Activated CD8-positive, alpha-beta memory T cell treated with anti-CD3 and anti-CD28 coated beads for 1 hour (primary cell): ENCODE measurements around the gene CENPP.
"Not testable (repeated sequence)": the region's sequence is repeated elsewhere in the genome, so short reads cannot be mapped to it uniquely, and the experiment has no call there.

Experiments used
- DNase-seq, 2 donors: peaks; one replicate each; pipeline ENCODE4 v3.0.0-alpha.2; 2020; ENCODE audit warnings: low read depth in 1 of 2; ENCODE audit errors: extremely low read depth in 1 of 2

The CENPP gene

DNA sequence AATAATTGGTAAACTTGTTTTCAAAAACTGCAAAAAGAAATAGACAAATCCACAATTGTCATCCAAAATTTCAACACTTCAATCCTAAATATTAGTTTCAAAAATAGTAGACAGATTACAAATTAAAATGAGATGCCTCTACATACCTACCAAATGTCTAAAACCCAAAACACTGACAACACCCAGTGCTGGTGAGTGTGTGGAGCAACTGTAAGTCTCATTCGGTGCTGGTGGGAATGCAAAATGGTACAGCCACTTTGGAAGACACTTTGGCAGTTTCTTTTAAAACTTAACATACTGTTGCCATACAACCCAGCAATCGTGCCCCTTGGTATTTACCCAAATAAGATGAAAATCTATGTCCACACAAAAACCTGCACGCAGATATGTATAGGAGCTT is 203.4 kb downstream of the CENPP start:
- DNase-seq: no peak

DNA sequence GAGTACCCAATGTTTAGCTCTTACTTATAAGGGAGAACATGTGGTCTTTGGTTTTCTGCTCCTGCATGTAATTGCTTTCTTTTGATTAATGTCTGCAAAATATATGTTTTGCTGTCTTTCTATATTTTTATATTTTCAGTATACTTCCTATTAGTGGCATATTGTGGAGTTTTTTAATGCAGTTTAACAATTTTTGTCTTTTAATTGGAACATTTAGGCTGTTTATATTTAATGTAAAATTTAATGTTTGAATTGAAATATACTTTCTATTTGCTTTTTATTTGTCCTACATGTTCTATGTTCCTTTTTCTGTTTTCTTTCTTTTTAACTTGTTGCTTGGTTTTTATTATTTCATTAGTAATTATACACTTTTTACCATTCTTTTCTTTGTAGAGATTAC is 205.1 kb downstream of the CENPP start:
- no peak for DNase-seq

DNA sequence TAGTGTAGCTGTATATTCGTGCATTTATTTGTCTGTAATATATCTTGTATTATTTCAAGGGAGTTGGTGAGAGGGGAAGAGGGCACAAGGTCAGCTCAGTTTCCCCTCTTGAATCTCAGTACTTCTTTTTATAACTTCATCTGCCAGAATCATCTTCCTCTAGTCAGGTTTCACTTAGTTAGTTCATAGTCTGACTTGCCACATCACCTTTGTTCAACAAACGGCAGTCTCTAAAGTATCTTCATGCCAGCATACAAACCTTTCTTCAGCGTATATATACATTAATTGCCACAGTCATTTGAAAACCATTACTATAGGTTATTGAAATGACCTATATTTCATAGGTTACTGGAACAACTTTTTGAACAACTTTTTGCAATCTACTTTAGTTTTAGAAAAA is 208.5 kb downstream of the CENPP start:
- DNase-seq: no peak

DNA sequence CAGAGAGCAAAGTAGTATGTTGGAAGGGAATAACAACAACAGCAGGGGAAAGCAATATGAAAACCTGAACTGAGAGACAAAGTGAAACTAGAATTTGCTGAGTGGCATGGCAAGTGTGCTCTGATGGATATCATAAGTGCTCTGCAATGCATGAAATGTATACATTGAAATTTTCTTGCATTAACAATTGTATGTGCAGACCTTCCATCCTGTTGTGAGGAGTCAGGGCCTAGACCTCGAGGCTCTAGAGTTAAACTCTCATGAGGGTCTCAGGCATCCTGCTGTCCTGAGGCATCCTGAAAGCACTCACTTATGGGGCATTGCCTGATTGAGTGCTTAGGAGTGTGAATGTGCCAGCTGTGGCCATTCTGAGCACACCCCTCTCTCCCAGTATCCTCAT is 208.9 kb downstream of the CENPP start:
- DNase-seq: no peak

DNA sequence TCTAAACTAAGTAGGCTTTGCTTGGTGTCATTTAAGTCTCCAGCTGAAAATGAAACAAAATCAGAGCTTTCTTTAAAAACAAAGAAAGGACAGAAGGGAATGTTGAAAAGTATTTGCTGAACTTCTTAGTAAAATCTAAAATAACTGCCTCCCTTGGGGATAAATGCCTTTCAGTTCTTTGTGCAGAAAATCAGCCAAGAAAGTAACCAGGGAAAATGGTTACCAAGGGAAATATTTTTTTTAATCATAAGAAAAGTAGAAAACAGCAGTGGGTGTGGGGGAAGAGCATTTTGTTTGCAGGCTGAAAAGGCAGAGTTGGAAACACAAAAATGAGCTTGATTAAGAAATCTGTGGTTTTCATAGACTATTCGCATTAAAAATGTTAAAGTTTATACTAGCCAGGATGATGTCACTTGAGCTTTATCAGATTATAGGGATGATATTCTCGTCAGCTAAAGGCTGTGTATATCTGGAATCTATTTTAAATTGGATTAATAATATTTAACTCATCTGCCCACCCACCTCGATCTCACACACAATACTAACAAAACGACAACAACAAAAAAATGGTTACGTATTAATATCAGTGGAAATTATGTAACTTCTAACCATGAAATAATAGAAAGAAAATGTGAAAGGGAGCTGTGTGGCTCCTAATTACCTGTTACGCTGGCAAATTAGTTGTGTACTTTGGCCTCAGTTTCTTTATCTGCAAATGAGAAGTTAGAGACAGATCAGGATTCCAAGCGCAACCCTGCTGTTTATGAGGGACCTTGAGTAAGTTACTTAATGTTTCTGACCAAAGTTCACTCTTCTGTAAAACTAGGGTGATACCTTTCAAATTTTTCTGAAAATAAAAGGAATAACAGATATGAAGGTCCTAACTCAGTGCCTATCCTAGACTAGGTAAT is 210.4 kb downstream of the CENPP start, which contains the start of gene ECM2:
ECM2 (minus strand) TSS at position 51 of the 911 bp plus-strand sequence. CDS start 13,124 bp downstream, outside the sequence.
- DNase-seq: no peak

DNA sequence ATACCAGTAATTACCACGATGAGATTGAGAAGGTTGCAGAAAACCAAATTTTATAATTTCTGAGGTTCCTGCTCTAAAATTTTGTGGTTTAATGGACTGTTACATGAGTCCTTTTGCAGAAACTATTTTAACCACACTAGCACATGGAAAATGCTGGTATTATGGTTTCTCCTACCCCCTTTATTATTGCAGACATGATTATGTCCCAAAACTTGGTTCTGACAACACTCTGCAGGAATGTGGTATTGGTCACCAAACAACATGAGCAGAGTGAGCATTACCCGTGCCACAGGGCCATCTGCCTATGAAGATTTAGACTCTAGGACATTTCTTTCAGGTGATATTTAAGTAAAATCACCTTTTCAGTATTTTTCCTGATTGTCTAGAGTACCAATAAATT is 212.8 kb downstream of the CENPP start:
- DNase-seq: no peak

DNA sequence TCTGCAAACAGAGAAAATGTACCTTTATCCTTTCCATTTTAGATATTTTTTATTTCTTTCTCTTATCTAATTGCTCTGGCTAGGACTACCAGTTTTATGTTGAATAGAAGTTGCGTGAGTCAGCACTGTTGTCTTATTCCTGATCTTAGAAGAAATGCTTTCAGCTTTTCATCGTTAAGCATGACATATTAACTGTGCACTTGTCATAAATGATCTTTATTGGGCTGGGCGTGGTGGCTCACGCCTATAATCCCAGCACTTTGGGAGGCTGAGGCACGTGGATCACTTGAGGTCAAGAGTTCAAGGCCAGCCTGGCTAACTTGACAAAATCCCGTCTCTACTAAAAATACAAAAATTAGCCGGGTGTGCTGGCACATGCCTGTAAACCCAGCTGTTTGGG is 218.2 kb downstream of the CENPP start:
- DNase-seq: no peak

DNA sequence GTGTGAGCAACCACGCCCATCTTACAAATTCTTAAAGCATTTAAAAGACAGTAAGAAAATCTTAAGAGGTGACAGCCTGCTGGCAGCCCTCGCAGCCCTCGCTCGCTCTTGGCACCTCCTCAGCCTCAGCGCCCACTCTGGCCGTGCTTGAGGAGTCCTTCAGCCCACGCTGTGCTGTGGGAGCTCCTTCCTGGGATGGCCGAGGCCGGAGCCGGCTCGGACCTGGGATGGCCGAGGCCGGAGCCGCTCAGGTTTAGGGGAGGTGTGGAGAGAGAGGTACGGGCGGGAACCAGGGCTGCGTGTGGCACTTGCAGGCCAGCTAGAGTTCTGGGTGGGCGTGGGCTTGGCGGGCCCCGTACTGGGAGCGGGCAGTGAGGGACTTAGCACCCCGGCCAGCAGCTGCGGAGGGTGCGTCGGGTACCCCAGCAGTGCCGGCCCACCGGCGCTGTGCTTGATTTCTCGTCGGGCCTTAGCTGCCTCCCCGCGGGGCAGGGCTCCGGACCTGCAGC is 219.3 kb downstream of the CENPP start:
- no peak for DNase-seq

DNA sequence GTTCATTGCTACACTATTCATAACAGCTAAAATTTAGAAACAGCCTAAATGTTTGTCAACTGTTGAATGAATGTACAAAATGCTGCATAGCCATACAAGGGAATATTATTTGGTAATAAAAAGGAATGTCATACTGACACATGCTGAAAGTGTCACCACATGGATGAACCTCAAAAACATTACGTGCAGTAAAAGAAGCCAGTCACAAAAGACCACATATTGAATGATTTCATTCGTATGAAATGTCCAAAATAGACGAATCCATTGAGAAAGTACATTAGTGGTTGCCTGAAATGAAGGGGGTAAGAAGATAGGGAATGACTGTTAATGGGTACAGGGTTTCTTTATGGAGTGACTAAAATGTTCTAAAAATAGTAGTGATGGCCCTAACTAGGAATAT is 221.6 kb downstream of the CENPP start:
- no peak for DNase-seq

DNA sequence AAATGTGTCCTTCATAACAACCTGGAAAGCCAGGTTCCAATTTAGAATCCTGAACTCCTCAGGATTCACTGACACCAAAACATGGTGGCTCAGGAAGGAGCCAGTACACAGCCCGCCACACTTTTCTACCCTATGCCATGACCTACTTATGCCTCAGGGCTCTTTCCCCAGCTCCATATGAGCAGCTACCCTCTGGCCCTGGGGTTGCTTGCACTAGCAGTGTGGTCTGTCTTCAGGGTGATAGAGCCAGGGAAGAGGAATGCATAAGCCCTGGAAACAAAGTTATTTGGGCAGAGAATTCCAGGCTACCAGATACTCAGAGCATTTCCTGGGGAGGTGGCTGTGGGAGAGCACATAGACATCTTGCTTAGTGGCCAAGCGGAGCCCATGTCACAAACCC is 225.0 kb downstream of the CENPP start:
- DNase-seq: no peak

DNA sequence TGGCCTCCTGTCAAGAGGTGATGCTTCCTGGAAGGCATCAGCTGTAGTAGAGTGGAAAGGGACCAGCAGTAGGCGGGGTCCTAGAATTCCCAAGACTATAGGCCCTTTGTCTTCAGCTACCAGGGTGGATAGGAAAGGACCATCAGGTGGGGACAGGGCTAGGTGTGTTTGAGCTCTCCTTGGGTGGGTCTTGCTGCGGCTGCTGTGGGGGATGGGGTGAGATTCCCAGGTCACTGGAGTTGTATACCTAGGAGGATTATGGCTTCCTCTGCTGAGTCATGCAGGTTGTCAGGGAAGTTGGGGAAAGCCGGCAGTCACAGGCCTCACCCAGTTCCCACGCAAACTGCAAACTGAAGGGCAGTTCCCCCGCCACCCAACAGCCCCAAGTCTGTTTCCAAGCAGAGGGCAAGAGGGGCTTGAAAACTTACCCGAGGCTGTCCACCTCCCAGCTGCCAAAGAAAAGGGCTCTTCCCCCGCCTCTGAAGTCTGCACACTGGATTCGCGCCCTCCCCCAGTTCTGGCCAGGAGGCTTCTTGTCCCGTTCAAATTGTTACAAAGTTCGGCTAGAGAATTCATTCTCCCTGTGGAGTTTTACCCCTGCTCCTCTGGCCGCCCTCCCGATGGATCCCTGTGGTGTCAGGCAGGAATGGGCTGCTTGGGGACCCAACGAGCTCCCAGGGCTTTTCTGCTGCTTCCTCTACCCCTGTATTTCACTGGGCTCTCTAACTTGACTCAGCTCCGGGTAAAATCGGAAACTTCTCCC is 233.0 kb downstream of the CENPP start:
- no peak for DNase-seq

DNA sequence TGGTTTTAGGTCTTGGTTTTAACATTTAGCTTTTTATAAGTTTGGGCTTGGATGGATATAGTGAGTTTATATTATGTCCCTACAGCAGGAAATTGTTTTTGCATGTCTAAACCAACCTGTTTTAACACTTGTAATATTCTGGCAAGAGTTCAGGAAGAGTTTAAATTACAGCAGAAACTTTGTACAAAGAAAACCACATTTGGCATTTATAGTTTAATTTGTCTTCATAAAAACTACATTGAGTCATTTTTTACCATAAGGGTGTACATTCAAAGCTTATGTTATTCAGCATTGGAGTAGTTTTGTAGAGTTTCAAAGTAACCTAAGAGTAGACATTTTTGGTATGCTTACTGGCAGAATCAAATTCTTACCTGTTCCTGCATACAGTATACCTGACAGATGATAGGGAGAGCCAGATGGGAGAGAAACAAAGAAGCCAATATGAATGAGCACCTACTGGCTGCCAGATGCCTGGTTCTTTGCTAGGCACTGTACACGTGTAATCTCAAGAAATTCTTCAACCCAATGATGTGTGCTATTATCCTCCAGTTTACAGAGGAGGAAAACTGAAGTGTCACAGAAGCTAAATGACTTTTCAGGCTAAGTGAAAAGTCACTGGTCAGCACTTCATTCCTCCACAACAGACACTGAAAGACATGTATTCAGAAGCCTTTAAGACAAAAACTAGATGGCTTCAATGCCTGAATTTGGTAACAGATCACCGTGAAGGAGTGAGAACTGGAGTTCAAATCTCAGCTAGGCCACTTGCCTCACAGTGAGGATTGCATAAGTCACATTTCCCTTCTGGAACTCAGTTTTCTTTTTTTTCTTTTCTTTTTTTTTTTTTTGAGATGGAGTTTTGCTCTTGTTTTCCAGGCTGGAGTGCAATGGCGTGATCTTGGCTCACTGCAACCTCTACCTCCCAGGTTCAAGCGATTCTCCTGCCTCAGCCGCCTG is 235.9 kb downstream of the CENPP start:
- no peak for DNase-seq

DNA sequence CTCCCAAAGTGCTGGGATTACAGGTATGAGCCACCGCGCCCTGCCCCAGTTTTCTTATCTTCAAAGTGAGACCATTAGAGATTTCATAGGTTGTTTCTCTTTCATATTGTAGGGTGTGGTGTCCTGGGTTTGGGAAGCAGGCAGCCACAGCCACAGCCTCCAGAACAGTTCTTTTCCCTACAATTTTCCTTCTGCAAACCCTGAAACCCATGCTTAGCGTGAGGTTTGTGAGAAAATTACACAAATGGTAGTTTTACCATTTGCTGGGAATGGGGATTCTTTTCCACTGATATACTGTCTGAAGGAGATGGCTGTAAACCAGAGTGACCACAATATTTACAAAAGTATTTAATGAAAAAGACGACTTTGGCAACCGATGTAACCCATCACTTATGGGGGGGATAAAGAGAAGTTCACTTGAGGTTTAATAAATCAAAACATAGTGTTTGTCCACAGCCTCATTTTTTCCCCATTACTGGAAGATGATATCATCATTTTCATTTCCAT is 236.8 kb downstream of the CENPP start:
- DNase-seq: no peak

DNA sequence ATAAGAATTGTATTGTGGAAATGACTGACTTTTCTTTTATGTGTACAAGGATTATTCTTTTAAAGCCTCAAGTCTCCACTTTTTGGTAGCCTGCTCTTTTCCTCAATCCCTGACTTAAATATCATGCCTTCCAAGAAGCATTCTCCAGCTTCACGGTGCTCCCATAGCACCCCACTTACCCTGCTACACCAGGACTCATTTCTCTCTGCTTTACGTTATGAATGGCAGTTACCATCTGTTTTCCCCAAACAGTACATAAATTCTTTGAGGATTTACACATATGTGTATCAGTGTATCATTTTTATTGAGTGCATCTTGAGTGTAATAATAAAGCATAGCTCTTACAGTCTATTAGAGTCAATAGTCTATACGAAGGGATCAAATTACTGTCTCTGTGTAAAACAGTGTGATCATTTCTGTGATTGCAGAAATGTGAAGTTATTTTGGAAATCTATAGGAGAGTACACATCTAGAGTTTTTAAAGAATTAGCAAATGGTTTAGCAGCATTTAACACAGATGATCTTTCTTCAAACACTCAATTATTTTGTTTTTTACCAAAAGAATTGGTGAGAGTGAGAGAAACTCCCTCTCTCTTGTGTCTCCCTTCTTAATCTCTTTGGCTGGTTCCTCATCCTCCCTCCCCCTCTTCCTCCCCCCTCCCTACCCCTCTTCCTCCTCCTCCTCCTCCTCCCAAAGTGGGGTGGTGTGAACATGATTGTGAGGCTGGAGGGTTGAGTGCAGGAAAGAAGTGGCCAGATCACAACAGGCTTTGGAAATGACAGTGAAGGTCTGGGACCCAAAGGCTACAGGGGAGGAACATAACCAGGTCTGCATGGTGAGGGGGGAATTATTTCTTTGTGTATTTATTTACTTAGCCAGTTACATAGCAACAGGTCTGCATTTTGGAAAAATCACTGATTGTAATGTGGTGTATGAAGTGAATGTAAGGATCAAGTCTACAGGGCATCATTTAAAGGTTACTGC is 237.7 kb downstream of the CENPP start:
- no peak for DNase-seq

DNA sequence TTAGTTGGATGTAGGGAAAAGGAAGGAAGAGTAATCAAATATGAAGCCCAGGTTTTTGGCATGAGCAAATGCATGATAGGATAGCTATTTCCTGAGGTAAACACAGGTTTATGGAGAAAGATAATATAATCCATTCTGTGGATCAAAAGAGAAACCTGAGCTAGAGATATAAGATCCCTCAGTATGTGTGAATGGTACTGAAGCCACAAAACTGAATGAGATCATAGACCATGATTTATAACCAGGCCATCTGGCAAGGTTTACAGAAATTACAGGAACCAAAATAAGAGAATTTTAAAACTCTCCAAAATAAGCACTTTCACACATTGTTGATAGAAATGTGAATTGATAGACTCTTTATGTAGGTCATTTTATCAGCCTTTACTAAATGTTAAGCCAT is 238.8 kb downstream of the CENPP start:
- DNase-seq: no peak

DNA sequence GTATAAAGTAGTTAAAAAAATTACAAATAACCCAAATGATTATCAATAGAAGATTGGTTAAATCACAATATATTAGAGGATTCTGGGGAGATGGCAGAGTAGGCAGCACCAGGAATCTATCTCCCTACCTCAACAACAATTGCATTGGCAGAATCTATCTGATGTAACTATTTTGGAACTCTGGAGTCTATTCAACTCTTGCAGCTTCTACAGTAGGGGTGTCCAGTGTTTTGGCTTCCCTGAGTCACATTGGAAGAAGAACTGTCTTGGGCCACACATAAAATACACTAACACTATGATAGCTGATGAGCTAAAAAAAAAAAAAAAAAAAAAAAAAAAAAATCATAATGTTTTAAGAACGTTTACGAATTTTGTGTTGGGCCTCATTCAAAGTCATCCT is 239.2 kb downstream of the CENPP start:
- DNase-seq: no peak

DNA sequence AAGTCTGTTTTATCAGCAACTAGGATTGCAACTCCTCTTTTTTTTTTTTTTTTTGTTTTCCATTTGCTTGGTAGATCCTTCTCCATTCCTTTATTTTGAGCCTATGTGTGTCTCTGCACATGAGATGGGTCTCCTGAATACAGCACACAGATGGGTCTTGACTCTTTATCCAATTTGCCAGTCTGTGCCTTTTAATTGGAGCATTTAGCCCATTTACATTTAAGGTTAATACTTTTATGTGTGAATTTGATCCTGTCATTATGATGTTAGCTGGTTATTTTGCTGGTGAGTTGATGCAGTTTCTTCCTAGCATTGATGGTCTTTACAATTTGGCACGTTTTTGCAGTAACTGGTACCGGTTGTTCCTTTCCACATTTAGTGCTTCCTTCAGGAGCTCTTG is 246.1 kb downstream of the CENPP start:
- not testable (repeated sequence) for DNase-seq

DNA sequence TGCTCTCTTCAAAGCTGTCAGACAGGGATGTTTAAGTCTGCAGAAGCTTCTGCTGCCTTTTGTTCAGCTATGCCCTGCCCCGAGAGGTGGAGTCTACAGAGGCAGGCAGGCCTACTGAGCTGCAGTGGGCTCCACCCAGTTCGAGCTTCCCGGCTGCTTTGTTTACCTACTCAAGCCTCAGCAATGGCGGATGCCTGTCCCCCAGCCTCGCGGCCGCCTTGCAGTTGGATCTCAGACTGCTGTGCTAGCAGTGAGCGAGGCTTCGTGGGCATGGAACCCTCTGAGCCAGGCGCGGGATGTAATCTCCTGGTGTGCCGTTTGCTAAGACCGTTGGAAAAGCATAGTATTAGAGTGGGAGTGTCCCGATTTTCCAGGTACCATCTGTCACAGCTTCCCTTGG is 247.9 kb downstream of the CENPP start:
- DNase-seq: not testable (repeated sequence)

DNA sequence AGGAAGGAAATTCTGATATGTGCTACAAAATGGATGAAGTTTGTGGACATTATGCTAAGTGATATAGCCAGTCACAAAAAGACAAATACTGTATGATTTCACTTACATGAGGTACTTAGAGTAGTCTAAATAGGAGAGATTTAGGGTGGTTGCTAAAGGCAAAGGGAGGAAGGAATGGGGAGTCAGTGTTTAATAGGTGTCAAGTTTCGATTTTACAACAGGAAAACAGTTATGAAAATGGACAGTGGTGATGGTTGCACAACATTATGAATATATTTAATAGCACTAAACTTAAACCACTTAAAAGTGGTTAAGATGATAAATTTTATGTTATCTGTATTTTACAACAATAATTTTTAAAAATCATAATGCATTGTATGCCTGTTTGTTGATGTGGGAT is 250.4 kb downstream of the CENPP start:
- no peak for DNase-seq
